ENCODE results near the gene CFAP410. TPM values are rescaled to one million over a fixed set of nuclear protein-coding genes. Genes with fewer than 3 reads are reported as not detected.

The CFAP410 gene
- total and polyA plus RNA-seq, 8 donors: 21.1 to 118 (median 32.8) TPM

DNA sequence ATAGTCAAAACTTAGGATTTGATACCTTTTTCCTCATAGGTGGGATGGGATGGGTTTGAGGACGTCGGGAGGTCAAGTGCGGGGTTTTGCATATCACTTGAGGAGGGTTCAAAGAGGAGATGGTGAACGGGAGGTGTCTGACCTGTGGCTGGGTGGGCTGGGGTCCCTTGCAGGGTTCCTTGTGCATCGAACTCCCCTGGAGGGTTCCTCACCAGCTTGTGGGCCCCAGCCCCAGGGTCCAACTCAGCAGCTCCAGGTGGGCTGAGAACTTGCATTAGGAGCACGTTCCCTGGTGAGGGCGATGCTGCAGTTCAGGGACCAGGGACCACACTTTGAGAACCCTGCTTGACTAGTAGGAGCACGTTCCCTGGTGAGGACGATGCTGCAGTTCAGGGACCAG lies 37.4 kb upstream of the CFAP410 start:
- WGBS, 5 donors: 86 to 94% (median 89%) methylated on average over 8 to 9 of the region's 9 CpGs
- Histone ChIP-seq H3K9me3 (no peaks in the 10 kb centered on the region), H3K4me3 (no peak overlapping the region), H3K4me1 (peaks cover 0 to 40% (median 14%) of the 10 kb centered on the region in 4 donors), H3K36me3 (peaks cover 0 to 11% (median 0%) of the 10 kb centered on the region in 4 donors), H3K27me3 (peaks cover 0 to 70% (median 0%) of the 10 kb centered on the region in 3 donors), H3K27ac (no peak overlapping the region)
- TF ChIP-seq CTCF (IDR thresholded peaks at IDR 0.05) (no peak), POLR2A (IDR thresholded peaks at IDR 0.05) (no peak), EP300 (IDR thresholded peaks at IDR 0.05) (no peak), POLR2AphosphoS5 (IDR thresholded peaks at IDR 0.05) (no peak)
- intact Hi-C loops (cut with DNase I; ENCODE audit: low total_unique reads): no loop called here
- DNase-seq: no peak

GRCh38 chr21:44375761-44376241 lies 36.6 kb upstream of the CFAP410 start:
- DNase-seq: no peak
- peaks cover 0 to 77% (median 2%) of the 10 kb centered on the region in 3 donors for H3K27me3 ChIP-seq
- intact Hi-C loops (cut with DNase I; ENCODE audit: low total_unique reads): no loop called here

DNA sequence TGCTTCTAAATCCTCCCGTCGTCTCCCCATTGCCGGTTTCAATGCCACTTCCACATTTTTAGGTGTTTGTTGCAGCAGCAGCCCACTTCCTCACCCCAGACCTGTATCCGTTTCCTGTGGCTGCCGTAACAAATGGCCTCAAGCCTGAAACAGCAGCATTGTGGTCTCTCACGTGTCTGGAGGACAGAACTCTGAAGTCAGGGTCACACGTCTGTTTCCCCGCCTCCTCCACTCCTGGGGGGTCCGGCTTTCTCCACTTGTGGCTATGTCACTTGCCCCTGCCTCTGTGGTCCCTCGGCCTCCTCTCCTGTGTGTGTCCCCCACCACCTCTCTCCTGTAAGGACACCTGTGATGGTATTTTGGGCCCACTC lies 36.1 kb upstream of the CFAP410 start:
- 67 to 78% (median 75%) methylated on average over 10 of the region's 10 CpGs for WGBS, 5 donors
- peaks cover 0 to 77% (median 8%) of the 10 kb centered on the region in 3 donors for H3K27me3 ChIP-seq
- intact Hi-C loops (cut with DNase I; ENCODE audit: low total_unique reads): no loop called here
- DNase-seq: peak; percentile 42 to 53
- H3K36me3 ChIP-seq: peaks cover 0 to 11% (median 0%) of the 10 kb centered on the region in 4 donors
- H3K9me3 ChIP-seq: no peaks in the 10 kb centered on the region
- peaks cover 0 to 44% (median 19%) of the 10 kb centered on the region in 4 donors for H3K4me1 ChIP-seq
- TF ChIP-seq POLR2AphosphoS5 (IDR thresholded peaks at IDR 0.05) (no peak), POLR2A (IDR thresholded peaks at IDR 0.05) (no peak), EP300 (IDR thresholded peaks at IDR 0.05) (no peak), CTCF (IDR thresholded peaks at IDR 0.05) (no peak)
- H3K4me3 ChIP-seq: no peak overlapping the region
- peak overlapping the region in 1 of 5 donors; percentile 64 for H3K27ac ChIP-seq

More at GRCh38 chr21:44375761-44376241, 36.6 kb upstream of the CFAP410 start:
- Histone ChIP-seq H3K27ac (peak overlapping the region in 1 of 5 donors; percentile 64), H3K4me1 (peaks cover 0 to 40% (median 14%) of the 10 kb centered on the region in 4 donors), H3K4me3 (no peak overlapping the region), H3K9me3 (no peaks in the 10 kb centered on the region), H3K36me3 (peaks cover 0 to 11% (median 0%) of the 10 kb centered on the region in 4 donors)
- TF ChIP-seq EP300 (IDR thresholded peaks at IDR 0.05) (no peak), POLR2A (IDR thresholded peaks at IDR 0.05) (no peak), POLR2AphosphoS5 (IDR thresholded peaks at IDR 0.05) (no peak), CTCF (IDR thresholded peaks at IDR 0.05) (no peak)
- 86 to 90% (median 89%) methylated on average over 16 to 19 of the region's 19 CpGs for WGBS, 5 donors

DNA sequence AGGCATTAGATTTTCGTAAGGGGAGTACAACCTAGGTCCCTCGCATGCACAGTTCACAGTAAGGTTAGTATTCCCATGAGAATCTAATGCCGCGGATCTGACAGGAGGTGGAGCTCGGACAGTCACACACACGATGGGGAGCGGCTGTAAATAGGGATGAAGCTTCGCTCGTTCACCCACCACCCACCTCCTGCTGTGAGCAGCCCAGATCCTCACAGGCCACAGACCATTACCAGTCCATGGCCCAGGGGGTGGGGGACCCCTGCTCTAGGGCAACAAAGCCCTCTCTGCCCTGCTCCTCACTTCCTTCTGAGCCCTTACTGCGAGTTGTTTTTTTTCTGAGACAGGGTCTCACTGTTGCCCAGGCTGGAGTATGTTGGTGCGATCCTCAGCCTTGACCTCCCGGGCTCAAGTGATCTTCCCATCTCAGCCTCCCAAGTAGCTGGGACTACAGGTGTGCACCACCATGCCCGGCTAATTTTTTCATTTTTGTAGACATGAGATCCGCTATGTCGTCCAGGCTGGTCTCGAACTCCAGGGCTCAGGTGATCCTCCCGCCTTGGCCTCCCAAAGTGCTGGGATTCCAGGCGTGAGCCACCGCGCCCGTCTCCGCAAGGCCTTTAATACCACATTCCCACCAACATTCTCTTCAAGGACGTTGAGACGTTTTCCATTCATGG lies 35.6 kb upstream of the CFAP410 start:
- TF ChIP-seq POLR2A (IDR thresholded peaks at IDR 0.05): no peak
- no peak for TF ChIP-seq CTCF (IDR thresholded peaks at IDR 0.05)
- TF ChIP-seq POLR2AphosphoS5 (IDR thresholded peaks at IDR 0.05): no peak
- TF ChIP-seq EP300 (IDR thresholded peaks at IDR 0.05): no peak
- WGBS, 5 donors: 84 to 92% (median 89%) methylated on average over 24 of the region's 24 CpGs
- Histone ChIP-seq H3K4me1 (peaks cover 0 to 49% (median 24%) of the 10 kb centered on the region in 4 donors), H3K4me3 (no peak overlapping the region), H3K9me3 (no peaks in the 10 kb centered on the region), H3K27me3 (peaks cover 0 to 77% (median 12%) of the 10 kb centered on the region in 3 donors), H3K36me3 (peaks cover 0 to 11% (median 0%) of the 10 kb centered on the region in 4 donors), H3K27ac (peak overlapping the region in 1 of 5 donors; percentile 64)
- intact Hi-C loops (cut with DNase I; ENCODE audit: low total_unique reads): no loop called here
- no peak for DNase-seq

All from stomach (tissue), 9 donors.